SK-N-MC (cell line): ENCODE results near the gene ECSIT.
"Not testable (repeated sequence)": the region's sequence is repeated elsewhere in the genome, so short reads cannot be mapped to it uniquely, and the experiment has no call there.

Source experiments
- EZH2 ChIP-seq: fragments of 200-600 bp; sonication (generic); IDR thresholded peaks from one replicate; pipeline ENCODE4 v1.6.1; 2017; ENCODE audit warnings: antibody characterized with exemption
- FOXP2 ChIP-seq: optimal IDR thresholded peaks from 2 replicates; pipeline ENCODE3; 2011; ENCODE audit warnings: mild to moderate bottlenecking, moderate library complexity; ENCODE audit not compliant: insufficient read depth; ENCODE audit errors: extremely low read length, control extremely low read depth
- POLR2AphosphoS5 ChIP-seq: IDR thresholded peaks from 2 replicates; pipeline ENCODE4 v1.6.1; 2012; ENCODE audit warnings: mild to moderate bottlenecking, low read depth, low read length, borderline replicate concordance

GRCh38 chr19:11475343-11475742 lies 53.6 kb downstream of the ECSIT start:
- TF ChIP-seq POLR2AphosphoS5, EZH2, FOXP2: not testable (repeated sequence)
